GM21515 (cell line): Measurements from ENCODE around the gene GSE1.

Experiments
- ATAC-seq: cut with Tn5 transposase; IDR thresholded peaks from one replicate; pipeline ENCODE4 v1.9.1; 2021; ENCODE audit not compliant: unreplicated experiment

Gene GSE1

DNA sequence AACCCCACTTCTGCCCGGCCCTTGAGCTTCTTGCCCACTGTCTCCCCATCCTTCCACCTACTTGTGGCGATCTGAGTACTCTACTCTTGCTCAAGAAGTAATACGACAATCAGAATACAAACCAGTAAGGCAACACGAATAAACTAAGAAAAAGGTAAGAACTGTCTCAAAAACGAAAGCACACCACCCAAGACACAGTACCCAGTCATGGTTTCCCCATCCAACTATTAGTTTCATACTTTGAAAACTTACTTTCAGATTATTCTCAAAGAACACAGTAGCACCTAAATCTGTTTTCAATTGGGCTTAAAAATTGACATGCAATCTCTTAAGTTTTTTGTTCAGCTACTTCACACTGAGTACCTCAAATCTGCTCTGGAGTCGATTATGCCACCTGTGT is 61.7 kb downstream of the GSE1 start:
- no peak for ATAC-seq

GRCh38 chr16:85675251-85675874 is 62.2 kb downstream of the GSE1 start:
- no peak for ATAC-seq

DNA sequence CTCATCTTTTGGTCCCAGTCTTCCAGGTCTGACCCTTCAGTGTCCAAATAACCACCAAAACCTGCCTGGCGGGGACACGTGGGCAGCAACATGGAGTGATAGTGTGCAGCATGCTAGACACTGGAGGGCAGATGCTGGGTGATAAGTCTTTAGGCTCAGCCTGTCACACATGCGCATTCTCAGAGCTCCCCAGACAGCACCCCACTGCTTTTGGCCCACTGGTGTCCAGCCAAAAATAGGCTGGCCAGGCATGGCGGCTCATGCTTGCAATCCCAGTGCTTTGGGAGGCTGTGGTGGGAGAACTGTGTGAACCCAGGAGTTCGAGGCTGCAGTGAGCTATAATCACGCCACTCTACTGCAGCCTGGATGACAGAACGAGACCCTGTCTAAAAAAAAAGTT is 63.3 kb downstream of the GSE1 start:
- ATAC-seq, result no peak

DNA sequence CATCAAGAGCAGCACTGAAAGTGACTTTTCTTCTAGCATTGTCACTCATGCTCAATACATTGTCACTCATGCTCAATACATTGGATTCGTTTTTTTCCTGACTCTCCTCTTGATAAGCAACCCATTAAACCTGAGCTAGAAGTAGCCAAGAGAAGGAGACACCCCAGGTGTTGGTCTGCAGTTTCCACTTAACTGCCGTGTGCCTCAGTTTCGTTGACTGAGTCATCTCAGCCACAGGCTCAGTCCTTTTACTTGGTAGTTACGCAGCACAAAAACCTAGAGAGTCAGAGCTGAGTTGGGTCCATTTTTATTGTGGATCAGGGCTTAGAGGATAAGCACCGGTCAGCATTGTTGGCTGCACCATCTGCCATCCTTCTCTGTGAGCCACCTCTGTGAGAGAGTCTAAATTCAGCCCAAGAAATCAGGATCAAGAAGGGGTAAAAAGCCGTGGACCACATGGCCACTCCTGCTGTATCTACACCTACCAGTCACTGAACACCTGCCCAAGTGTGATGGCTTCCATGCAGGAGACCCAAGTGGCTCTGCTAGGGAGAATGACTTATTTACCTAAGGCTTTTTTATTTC is 64.4 kb downstream of the GSE1 start:
- no peak for ATAC-seq

DNA sequence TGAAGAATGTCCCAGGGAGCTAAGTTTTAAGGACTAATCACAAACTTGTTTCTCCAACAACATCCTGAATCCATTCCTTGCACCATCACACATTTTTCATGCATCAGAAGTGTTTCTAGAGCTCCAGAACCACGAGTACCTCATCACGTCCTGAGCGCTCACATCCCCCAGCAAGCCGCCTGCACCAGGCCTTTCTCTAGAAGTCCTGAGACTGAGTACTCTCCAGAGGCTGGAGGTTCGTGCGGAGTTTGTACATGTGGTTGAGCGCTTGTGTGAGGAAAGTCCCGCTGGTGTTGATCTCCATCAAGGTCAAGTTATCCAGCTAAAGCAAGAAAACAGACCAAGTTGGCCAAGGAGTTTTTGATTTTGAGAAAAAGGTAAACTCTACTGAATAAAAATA is 64.9 kb downstream of the GSE1 start:
- no peak for ATAC-seq

- no peak for ATAC-seq
Observed at GRCh38 chr16:85678821-85679220, 65.7 kb downstream of the GSE1 start.

GRCh38 chr16:85679870-85680269 is 66.7 kb downstream of the GSE1 start:
- no peak for ATAC-seq

- no peak for ATAC-seq
Observed at GRCh38 chr16:85680352-85680944, 67.3 kb downstream of the GSE1 start.

DNA sequence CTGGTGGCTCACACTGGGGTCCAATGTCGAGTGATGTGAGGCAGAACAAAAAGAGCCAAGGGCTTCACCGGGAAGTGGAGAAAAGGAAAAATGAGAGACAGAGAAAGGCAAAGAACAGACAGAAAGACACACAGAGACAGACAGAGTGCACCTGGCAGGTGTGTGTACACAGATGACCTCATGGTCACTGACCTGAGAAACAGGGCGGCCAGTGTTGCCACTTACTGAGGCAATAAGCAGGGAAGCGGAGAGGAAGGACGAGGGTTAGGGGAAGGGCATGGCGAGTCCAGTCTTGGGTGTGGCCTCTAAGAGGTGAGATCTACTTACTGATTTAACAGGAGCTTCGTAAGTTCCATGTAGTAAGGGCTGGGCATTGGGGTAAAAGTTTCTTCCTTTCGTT is 68.1 kb downstream of the GSE1 start:
- ATAC-seq, result no peak

GRCh38 chr16:85682516-85682915 is 69.4 kb downstream of the GSE1 start:
- ATAC-seq, result no peak

DNA sequence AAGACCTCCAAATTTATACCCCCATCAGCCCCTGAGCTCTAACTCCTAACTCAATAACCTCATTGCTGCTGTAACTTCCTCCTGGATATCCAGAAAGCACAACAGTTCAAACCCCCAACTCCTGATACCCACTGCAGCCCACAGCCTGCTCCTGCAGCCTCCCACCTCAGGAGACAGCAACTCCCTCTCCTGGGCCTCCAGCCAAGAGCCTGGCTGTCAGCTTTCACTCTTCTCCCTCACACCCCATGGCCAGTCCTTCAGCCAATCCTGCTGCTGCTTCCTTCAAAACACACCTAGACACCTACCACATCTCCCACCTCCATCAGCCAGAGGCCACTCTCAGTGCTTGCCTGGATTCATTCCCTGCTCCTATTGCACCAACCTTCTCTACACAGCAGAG is 70.2 kb downstream of the GSE1 start:
- no peak for ATAC-seq

GRCh38 chr16:85685251-85685650 is 72.1 kb downstream of the GSE1 start:
- ATAC-seq, result no peak

- ATAC-seq, result no peak
Observed at GRCh38 chr16:85686912-85687591, 73.9 kb downstream of the GSE1 start.

DNA sequence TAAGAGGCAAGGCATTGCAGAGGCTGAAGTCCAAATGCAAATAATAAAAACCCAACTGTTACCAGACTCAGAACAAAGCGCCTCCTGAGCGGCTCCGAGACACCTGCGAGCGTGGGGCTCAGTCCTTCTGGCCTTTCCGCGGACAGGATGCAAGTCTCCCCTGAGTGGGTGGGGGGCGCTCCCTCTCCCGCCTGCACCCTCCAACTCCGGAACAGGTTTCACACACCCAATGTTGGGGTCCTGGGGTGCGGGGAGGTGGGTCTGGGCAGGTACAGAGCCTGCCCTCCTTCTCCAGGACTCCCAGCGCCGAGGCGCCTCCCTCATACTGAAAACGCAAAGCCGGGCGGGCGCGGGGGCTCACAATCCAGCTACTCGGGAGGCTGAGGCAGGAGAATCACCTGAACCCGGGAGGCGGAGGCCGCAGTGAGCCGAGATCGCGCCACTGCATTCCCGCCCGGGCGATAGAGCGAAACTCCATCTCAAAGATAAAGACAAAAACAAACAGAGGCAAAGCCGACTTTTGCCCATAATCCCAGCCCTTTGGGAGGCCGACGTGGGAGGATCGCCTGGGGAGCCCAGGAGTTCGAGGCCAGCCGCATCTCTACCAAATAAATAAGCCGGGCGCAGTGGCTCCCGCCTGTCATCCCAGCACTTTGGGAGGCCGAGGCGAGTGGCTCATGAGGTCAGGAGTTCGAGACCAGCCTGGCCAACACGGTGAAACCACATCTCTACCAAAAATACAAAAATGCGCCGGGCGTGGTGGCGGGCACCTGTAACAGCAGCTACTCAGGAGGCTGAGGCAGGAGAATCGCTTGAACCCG is 74.7 kb downstream of the GSE1 start:
- no peak for ATAC-seq

GRCh38 chr16:85688586-85689284 is 75.6 kb downstream of the GSE1 start, which contains the start of gene GINS2:
TSS of gene GINS2 (minus strand) at chr16:85688954. CDS start at chr16:85688898, 56 bp downstream.
- ATAC-seq, result peak; percentile 88

DNA sequence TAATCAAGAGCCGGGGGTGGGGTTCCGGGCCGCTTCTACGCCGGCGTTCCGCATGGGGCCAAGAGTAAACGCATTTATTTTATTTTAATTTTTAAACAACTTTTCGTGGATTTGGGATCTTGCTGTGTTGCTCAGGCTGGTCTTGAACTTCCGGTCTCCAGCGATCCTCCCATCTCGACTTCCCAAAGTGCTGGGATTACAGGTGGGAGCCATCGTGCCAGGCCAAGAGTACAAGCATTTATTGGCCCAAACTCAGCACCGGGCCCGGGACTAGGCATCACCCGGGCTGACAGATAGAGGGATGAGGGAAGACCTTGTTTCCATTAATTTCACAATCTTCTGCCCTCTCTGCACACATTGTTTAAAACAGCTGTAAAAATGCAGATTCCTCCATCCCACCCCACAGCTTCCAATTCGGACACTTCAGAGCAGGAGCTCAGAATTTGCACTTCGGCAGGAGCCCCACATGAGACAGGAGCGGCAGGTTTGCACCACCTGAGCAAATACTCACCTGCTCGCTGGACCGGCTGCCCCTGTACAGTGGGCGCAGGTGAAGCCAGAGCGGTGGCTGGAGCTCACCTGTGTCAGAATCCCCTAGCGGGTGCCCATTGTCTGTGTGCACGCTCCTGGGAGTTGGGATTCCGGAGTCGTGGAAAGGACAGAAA is 76.3 kb downstream of the GSE1 start:
- no peak for ATAC-seq

- no peak for ATAC-seq
Observed at GRCh38 chr16:85689950-85690320, 76.8 kb downstream of the GSE1 start.

- ATAC-seq, result no peak
Observed at GRCh38 chr16:85690469-85691064, 77.4 kb downstream of the GSE1 start.

GRCh38 chr16:85695196-85696128 is 82.3 kb downstream of the GSE1 start:
- ATAC-seq, result no peak
